GM12878 (cell line): ENCODE results near the gene CNOT11.
"Not testable (repeated sequence)": the region's sequence is repeated elsewhere in the genome, so short reads cannot be mapped to it uniquely, and the experiment has no call there.

Experiments used
- BHLHE40 ChIP-seq, 2 experiments: fragments of 450-650 bp in 1 of 2; IDR thresholded peaks; 2 replicates each; pipeline ENCODE4 v1.6.1; 2011 to 2017; ENCODE audit warnings: low read depth in 2 of 2, borderline replicate concordance in 1 of 2, improper control_type of control experiment in 1 of 2, low read length in 1 of 2, mild to moderate bottlenecking in 1 of 2
- CTCF ChIP-seq, 3 experiments: IDR thresholded peaks in 2 of 3; conservative IDR thresholded peaks in 1 of 3; 2 replicates each; pipeline ENCODE4 v1.5.1; 2011; ENCODE audit warnings: low read depth in 3 of 3, low read length in 3 of 3, mild to moderate bottlenecking in 3 of 3, control low read depth in 2 of 3, moderate library complexity in 2 of 3, inconsistent platforms in 1 of 3, mixed read lengths in 1 of 3; ENCODE audit not compliant: control insufficient read depth in 2 of 3, insufficient read depth in 1 of 3; ENCODE audit errors: extremely low read depth in 1 of 3
- KDM1A ChIP-seq: fragments of 200-600 bp; sonication (generic); IDR thresholded peaks from 2 replicates; pipeline ENCODE4 v1.6.1; 2016; ENCODE audit warnings: borderline replicate concordance
- MYC ChIP-seq: IDR thresholded peaks from 2 replicates; pipeline ENCODE4 v1.6.1; 2011; ENCODE audit warnings: mild to moderate bottlenecking, low read length, moderate library complexity, inconsistent platforms; ENCODE audit not compliant: insufficient read depth, insufficient replicate concordance, insufficient read length, severe bottlenecking
- NFYB ChIP-seq: IDR thresholded peaks from 2 replicates; pipeline ENCODE4 v1.6.1; 2011; ENCODE audit warnings: low read depth, mild to moderate bottlenecking, low read length, improper control_type of control experiment, moderate library complexity; ENCODE audit not compliant: insufficient read depth
- SP1 ChIP-seq: IDR thresholded peaks from one replicate; pipeline ENCODE4 v1.6.1; 2011; ENCODE audit warnings: low read depth, low read length
- ZNF274 ChIP-seq: IDR thresholded peaks from one replicate; pipeline ENCODE4 v1.8.0; 2011; ENCODE audit not compliant: insufficient read length, insufficient read depth
- TF ChIP-seq, protein P1 (sequence below): fragments of 450-650 bp; formaldehyde crosslinking; IDR thresholded peaks from 2 replicates; pipeline ENCODE4 v1.4.0; 2022; ENCODE audit warnings: mild to moderate bottlenecking, moderate library complexity
- TF ChIP-seq, protein P2 (sequence below): fragments of 450-650 bp; IDR thresholded peaks from 2 replicates; pipeline ENCODE4 v1.6.1; 2016; ENCODE audit warnings: mild to moderate bottlenecking

- TF ChIP-seq CTCF (IDR thresholded peaks at IDR 0.05 in 2 of 3, conservative IDR thresholded peaks at IDR 0.05 in 1 of 3; ENCODE audit: control insufficient read depth in 2 of 3, extremely low read depth in 1 of 3, insufficient read depth in 1 of 3, low read depth in 3 of 3, low read length in 3 of 3); NFYB; KDM1A; ZNF274; BHLHE40 (IDR thresholded peaks at IDR 0.05; ENCODE audit: borderline replicate concordance in 1 of 2, low read depth in 2 of 2, low read length in 1 of 2); MYC; SP1: not testable (repeated sequence)
- TF ChIP-seq, protein P1, sequence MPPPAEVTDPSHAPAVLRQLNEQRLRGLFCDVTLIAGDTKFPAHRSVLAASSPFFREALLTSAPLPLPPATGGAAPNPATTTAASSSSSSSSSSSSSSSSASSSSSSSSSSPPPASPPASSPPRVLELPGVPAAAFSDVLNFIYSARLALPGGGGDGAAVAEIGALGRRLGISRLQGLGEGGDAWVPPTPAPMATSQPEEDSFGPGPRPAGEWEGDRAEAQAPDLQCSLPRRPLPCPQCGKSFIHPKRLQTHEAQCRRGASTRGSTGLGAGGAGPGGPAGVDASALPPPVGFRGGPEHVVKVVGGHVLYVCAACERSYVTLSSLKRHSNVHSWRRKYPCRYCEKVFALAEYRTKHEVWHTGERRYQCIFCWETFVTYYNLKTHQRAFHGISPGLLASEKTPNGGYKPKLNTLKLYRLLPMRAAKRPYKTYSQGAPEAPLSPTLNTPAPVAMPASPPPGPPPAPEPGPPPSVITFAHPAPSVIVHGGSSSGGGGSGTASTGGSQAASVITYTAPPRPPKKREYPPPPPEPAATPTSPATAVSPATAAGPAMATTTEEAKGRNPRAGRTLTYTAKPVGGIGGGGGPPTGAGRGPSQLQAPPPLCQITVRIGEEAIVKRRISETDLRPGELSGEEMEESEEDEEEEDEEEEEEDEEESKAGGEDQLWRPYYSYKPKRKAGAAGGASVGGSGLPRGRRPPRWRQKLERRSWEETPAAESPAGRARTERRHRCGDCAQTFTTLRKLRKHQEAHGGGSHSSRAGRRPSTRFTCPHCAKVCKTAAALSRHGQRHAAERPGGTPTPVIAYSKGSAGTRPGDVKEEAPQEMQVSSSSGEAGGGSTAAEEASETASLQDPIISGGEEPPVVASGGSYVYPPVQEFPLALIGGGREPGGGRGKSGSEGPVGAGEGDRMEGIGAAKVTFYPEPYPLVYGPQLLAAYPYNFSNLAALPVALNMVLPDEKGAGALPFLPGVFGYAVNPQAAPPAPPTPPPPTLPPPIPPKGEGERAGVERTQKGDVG (CRISPR knock-in tag): not testable (repeated sequence)
- TF ChIP-seq, protein P2, sequence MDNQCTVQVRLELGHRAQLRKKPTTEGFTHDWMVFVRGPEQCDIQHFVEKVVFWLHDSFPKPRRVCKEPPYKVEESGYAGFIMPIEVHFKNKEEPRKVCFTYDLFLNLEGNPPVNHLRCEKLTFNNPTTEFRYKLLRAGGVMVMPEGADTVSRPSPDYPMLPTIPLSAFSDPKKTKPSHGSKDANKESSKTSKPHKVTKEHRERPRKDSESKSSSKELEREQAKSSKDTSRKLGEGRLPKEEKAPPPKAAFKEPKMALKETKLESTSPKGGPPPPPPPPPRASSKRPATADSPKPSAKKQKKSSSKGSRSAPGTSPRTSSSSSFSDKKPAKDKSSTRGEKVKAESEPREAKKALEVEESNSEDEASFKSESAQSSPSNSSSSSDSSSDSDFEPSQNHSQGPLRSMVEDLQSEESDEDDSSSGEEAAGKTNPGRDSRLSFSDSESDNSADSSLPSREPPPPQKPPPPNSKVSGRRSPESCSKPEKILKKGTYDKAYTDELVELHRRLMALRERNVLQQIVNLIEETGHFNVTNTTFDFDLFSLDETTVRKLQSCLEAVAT: not testable (repeated sequence)
These were observed 16.7 kb upstream of the CNOT11 start for GRCh38 chr2:101235956-101236355.
